HS-27A (cell line): ENCODE data around the gene ARFGEF3.
"Not testable (repeated sequence)": the region's sequence is repeated elsewhere in the genome, so short reads cannot be mapped to it uniquely, and the experiment has no call there.

Experiments
- DNase-seq: peaks from one replicate; pipeline ENCODE4 v3.0.0-alpha.2; 2012; ENCODE audit warnings: low read depth, missing footprints

ARFGEF3 gene, protein sequence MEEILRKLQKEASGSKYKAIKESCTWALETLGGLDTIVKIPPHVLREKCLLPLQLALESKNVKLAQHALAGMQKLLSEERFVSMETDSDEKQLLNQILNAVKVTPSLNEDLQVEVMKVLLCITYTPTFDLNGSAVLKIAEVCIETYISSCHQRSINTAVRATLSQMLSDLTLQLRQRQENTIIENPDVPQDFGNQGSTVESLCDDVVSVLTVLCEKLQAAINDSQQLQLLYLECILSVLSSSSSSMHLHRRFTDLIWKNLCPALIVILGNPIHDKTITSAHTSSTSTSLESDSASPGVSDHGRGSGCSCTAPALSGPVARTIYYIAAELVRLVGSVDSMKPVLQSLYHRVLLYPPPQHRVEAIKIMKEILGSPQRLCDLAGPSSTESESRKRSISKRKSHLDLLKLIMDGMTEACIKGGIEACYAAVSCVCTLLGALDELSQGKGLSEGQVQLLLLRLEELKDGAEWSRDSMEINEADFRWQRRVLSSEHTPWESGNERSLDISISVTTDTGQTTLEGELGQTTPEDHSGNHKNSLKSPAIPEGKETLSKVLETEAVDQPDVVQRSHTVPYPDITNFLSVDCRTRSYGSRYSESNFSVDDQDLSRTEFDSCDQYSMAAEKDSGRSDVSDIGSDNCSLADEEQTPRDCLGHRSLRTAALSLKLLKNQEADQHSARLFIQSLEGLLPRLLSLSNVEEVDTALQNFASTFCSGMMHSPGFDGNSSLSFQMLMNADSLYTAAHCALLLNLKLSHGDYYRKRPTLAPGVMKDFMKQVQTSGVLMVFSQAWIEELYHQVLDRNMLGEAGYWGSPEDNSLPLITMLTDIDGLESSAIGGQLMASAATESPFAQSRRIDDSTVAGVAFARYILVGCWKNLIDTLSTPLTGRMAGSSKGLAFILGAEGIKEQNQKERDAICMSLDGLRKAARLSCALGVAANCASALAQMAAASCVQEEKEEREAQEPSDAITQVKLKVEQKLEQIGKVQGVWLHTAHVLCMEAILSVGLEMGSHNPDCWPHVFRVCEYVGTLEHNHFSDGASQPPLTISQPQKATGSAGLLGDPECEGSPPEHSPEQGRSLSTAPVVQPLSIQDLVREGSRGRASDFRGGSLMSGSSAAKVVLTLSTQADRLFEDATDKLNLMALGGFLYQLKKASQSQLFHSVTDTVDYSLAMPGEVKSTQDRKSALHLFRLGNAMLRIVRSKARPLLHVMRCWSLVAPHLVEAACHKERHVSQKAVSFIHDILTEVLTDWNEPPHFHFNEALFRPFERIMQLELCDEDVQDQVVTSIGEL (N-terminal part only)

DNA sequence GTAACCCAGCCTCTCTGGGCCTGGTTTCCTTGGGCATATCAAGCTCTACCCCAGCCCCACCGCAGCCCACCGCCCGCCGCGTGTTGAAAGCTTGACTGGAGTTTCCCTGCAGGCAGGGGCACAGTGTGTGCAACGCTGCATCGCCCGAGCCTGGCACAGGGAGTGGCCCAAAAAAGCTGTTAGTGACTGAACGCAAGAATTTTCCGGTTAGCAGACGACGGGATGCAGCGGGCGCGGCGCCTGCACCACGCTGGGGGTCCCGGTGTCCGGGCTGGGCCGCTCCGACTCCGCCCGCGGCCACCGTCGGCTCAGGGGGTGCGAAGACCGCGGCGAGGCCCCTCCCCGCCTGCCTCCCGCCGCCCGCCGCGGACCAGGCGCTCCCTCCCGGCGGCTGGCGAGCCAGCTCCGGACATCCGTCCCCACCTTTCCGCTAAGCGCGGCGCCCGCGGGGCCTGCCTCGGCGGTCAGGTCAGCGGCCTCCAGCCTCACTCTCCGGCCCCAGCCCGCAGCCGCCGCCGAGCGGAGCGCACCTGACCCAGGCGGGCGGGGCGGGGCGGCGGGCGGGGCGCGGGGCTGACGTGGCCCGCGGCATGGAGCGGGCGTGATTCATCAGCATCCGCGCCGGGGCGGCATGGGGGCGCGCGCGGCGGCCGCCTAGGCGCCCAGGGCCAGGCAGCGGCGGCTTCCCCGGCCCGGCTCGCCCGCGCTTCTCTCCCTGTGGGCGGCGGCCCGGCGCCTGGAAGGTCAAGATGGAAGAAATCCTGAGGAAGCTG, at the start of gene ARFGEF3:
Gene ARFGEF3 (plus strand): TSS at position 602 of the 773 bp plus-strand sequence. CDS start 148 bp downstream, at position 750.
- DNase-seq = peak; percentile 8

DNA sequence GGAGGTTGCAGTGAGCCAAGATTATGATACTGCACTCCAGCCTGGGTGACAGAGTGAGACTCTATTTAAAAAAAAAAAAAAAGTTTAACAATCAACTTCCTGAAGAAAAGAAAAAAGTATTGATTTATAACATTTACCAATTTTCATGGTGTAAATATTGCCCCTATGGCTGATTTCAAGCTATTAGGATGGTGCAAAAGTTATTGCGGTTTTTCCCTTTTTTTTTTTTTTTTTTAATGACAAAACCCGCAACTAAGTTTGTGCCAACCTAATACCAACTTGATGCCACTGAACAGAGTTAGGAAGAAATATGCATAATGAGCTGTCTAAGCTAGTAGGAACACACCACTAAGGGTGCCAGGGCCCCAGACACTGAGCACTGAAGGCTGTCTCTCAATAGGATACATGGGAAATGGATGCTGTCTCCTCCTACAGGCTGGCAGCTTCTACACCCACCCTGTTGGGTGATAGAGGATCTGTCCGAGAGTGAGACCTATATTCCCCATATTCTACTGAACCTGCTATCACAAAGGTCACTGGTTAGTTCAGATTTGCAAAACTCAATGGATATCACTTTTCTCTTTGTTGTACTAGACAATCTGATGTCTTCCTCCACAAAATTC, 48.0 kb upstream of the ARFGEF3 start:
- no peak for DNase-seq

- DNase-seq = no peak
Measured at GRCh38 chr6:138115201-138115600, 46.5 kb upstream of the ARFGEF3 start.

GRCh38 chr6:138115877-138116660, 45.7 kb upstream of the ARFGEF3 start:
- peak; percentile 34 for DNase-seq

DNA sequence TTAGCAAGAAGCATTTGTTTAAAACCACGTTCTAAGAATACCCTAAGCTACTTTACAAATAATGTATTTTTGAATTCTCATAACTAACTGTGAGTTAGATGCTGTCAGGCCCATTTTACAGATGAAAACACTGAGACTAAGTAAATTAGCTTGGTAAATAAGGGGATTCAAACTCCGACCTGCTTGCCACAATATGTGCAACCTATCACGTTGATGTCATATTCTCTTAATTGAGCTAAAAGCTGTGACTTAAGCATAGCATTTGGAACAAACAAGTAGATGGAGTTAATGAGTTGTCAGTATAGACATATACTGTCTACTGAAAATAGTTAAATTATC, 45.1 kb upstream of the ARFGEF3 start:
- no peak for DNase-seq

DNA sequence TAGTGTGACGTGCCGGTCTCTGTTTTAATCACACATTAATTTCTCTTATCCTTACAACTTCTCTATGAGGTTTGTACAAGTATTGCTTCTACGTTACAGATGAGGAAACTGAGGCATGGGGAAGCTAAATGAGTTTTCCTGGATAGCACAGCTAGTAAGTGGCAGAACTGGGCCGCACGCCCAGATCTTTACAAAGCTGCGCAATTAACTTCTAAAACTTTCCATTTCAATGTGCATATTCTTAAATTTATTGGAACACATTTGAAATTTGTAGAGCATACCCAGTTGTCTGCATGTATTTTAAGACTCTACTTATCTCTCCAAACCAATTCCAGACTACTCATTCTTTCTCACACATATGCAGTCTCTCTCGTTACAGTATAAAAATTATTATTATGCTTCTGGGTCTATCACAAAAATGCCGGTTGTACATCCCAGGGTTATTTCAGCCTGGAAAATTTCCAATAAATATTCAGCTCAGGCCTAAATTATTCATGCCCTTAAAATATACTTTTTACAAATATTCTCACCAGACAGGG, 44.3 kb upstream of the ARFGEF3 start:
- no peak for DNase-seq

- DNase-seq = not testable (repeated sequence)
Measured at GRCh38 chr6:138119229-138119628, 42.5 kb upstream of the ARFGEF3 start.

DNA sequence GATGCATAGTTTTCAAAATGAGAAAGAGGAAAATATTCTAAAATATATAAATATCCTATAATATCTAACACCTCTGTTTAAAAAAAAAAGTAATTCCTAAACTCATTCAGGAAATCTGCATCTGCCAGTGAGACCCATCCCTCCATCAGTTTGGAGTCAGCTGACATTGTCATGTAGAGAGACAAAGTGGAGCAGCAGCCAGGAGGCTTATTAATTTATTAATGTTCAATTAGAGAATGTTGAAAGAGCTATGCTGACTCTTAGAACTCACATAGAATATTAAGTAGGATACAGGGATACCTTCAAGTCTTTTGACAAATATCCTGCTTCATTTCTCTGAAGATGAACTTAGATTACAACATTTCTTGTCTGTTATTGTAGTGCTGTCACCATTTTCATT, 41.8 kb upstream of the ARFGEF3 start:
- no peak for DNase-seq

- no peak for DNase-seq
Measured at GRCh38 chr6:138124096-138124495, 37.6 kb upstream of the ARFGEF3 start.

- DNase-seq = no peak
Measured at GRCh38 chr6:138128096-138128495, 33.6 kb upstream of the ARFGEF3 start.

DNA sequence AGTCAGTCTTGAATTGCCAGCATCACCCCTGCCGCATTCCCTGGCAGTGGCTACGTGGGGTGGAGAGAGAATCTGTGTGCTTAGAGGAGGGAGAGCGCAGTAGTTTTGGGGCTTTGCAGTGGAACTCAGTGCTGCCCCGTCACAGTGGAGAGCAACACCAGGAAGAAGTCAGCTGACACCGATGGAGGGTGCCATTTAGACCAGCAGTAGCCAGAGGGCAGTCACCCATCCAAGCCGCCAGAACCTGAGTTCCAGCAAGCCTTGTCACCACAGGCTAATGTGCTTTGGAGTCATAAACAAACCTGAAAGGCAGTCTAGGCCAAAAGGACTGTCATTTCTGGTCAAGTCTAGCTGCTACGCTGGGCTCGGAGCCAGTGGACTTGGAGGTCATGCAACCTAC, 32.5 kb upstream of the ARFGEF3 start:
- DNase-seq = no peak

- no peak for DNase-seq
Measured at GRCh38 chr6:138142806-138143205, 18.9 kb upstream of the ARFGEF3 start.

DNA sequence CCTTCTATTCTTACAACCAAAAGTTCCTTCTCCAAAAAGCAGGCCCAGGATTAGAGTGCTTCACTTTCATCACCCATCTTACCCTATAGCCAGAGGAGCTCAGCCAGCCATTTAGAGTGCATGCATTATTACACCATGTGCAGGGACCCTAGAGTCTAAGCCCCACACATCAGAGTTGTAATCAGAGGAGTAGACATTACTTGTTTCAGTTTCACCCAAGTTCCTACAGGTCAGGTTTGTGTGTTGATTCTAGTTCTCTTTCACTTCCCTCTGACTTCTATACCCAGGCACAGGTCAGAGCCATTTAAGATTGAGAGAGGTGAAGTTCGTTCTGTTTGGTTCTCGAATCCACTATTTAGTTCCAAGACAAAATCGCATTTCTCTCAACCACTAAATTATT, 16.3 kb upstream of the ARFGEF3 start:
- no peak for DNase-seq

DNA sequence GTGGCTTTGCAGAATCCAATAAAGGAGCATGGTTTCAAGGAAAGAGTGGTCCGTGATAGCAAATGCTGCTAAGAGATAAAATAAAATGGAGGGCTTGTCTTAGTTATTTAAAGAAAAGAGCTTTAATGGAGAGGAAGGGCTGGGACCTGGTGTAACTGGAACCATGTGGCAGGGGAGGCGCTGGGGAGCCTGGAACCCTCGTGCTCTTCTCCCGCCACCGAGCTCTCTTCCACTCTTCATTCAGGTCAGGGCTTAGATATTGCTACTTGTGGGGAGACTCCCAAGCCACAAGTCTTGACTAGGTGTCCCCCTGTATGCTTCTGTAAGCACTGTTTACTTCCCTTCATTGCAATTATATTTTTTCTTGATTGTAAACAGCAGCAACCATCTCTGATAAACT, 15.2 kb upstream of the ARFGEF3 start:
- no peak for DNase-seq

DNA sequence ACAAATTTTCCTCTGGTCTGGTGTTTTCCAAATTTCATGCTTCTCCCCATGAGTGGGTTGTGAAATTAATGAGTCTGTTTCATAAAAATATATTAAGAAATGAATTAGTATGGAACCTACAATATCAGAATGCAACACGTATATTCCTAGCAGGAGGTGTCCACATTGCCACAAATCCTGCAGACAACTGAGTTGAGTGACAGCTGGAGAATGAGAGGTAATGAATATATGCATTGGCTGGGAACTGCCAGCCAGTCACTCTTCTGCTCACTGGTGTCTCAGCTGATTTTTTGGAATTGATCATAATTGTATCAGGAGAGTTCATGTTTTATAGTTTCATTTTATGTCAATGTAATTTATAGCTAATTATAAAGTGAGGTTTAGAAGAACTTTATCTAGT, 6.3 kb upstream of the ARFGEF3 start:
- no peak for DNase-seq

GRCh38 chr6:138157986-138158638, 3.6 kb upstream of the ARFGEF3 start:
- no peak for DNase-seq

DNA sequence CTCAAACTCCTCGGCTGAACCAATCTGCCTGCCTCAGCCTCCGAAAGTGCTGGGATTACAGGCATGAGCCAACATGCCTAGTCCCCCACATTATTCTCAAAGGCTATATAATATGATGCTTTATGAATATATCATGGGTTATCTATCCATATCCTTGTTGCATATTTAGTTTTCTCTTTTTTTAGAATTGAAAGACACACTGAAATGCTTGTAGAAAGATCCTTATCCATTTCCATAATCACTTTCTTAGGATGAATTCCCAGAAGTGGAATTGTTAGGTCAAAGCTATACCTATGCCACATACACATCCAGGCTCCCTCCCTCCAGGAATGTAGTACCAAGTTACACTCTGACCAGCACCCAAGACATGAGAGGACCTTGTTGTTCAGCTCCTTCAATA, 2.5 kb upstream of the ARFGEF3 start:
- DNase-seq = no peak

- no peak for DNase-seq
Measured at GRCh38 chr6:138160329-138161087, 1.2 kb upstream of the ARFGEF3 start.

GRCh38 chr6:138161088-138161337, 726 bp upstream of the ARFGEF3 start:
- no peak for DNase-seq
